HEK293 (cell line): ENCODE measurements around the gene PGK2.

Source experiments
- IKZF3 ChIP-seq: fragments of 450-650 bp; IDR thresholded peaks from 2 replicates; pipeline ENCODE4 v1.5.0; 2018; ENCODE audit warnings: missing biosample characterization, mild to moderate bottlenecking, missing genetic modification characterization, moderate library complexity
- KLF1 ChIP-seq: fragments of 450-650 bp; formaldehyde crosslinking; IDR thresholded peaks from 2 replicates; pipeline ENCODE4 v1.5.1; 2016; ENCODE audit warnings: missing biosample characterization, missing genetic modification characterization
- YY1 ChIP-seq: fragments of 450-650 bp; formaldehyde crosslinking; IDR thresholded peaks from 2 replicates; pipeline ENCODE4 v1.5.1; 2018; ENCODE audit warnings: missing biosample characterization, missing genetic modification characterization
- ZNF114 ChIP-seq: fragments of 450-650 bp; formaldehyde crosslinking; IDR thresholded peaks from 2 replicates; pipeline ENCODE4 v1.5.0; 2017; ENCODE audit warnings: missing biosample characterization, missing genetic modification characterization
- ZNF335 ChIP-seq: fragments of 450-650 bp; formaldehyde crosslinking; conservative IDR thresholded peaks from 2 replicates; pipeline ENCODE4 v1.5.1; 2016; ENCODE audit warnings: missing biosample characterization, missing genetic modification characterization
- ZNF350 ChIP-seq: fragments of 450-650 bp; formaldehyde crosslinking; IDR thresholded peaks from 2 replicates; pipeline ENCODE4 v1.5.0; 2017; ENCODE audit warnings: missing biosample characterization, mild to moderate bottlenecking, missing genetic modification characterization
- TF ChIP-seq, protein P1 (sequence below): fragments of 450-650 bp; formaldehyde crosslinking; IDR thresholded peaks from 2 replicates; pipeline ENCODE4 v1.5.1; 2016; ENCODE audit warnings: missing biosample characterization, missing genetic modification characterization
- TF ChIP-seq, protein P2 (sequence below): fragments of 450-650 bp; formaldehyde crosslinking; IDR thresholded peaks from 2 replicates; pipeline ENCODE4 v1.5.1; 2017; ENCODE audit warnings: missing biosample characterization, missing genetic modification characterization
- TF ChIP-seq, protein P3 (sequence below): fragments of 450-650 bp; formaldehyde crosslinking; IDR thresholded peaks from 2 replicates; pipeline ENCODE4 v1.5.1; 2016; ENCODE audit warnings: missing biosample characterization, missing genetic modification characterization
- TF ChIP-seq, protein P4 (sequence below): fragments of 450-650 bp; formaldehyde crosslinking; IDR thresholded peaks from 2 replicates; pipeline ENCODE4 v1.5.1; 2016; ENCODE audit warnings: missing biosample characterization, missing genetic modification characterization, low read depth

DNA sequence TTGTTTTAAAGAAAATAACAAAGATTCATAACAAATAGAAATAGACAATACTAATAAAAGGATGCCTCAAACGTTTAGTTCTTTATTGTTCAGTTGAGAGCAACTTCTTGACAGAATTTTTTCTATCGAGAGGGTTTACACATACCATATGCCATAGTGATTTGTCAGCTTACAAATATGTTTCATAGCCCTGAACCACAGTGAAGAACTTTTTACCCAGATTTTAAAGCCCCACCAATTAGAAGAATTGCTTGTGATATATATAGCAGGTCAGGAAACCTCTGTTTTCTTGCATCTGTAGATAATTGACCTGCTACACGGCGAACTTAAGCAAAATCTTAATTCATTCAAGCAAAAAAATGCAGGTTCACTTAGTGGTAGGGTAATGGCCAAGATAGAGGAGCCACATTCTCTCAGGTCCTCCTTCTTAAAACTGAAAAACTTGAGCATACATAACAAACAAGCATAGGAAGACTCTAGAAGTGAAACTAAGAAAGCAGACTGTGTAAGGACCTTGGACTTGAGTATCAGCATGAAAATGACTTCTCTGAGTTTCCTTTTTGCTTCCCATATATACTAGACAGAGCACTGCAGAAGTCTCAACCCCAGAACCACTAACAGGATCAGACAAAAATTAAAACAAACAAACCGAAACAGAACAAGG, 39.8 kb upstream of the PGK2 start:
- TF ChIP-seq ZNF335 (tag by site-specific recombination) = no peak
- TF ChIP-seq, protein P1, sequence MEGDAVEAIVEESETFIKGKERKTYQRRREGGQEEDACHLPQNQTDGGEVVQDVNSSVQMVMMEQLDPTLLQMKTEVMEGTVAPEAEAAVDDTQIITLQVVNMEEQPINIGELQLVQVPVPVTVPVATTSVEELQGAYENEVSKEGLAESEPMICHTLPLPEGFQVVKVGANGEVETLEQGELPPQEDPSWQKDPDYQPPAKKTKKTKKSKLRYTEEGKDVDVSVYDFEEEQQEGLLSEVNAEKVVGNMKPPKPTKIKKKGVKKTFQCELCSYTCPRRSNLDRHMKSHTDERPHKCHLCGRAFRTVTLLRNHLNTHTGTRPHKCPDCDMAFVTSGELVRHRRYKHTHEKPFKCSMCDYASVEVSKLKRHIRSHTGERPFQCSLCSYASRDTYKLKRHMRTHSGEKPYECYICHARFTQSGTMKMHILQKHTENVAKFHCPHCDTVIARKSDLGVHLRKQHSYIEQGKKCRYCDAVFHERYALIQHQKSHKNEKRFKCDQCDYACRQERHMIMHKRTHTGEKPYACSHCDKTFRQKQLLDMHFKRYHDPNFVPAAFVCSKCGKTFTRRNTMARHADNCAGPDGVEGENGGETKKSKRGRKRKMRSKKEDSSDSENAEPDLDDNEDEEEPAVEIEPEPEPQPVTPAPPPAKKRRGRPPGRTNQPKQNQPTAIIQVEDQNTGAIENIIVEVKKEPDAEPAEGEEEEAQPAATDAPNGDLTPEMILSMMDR (tag by site-specific recombination) = no peak
- TF ChIP-seq YY1 = no peak
- TF ChIP-seq, protein P2, sequence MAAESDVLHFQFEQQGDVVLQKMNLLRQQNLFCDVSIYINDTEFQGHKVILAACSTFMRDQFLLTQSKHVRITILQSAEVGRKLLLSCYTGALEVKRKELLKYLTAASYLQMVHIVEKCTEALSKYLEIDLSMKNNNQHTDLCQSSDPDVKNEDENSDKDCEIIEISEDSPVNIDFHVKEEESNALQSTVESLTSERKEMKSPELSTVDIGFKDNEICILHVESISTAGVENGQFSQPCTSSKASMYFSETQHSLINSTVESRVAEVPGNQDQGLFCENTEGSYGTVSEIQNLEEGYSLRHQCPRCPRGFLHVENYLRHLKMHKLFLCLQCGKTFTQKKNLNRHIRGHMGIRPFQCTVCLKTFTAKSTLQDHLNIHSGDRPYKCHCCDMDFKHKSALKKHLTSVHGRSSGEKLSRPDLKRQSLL = no peak
- TF ChIP-seq, protein P3, sequence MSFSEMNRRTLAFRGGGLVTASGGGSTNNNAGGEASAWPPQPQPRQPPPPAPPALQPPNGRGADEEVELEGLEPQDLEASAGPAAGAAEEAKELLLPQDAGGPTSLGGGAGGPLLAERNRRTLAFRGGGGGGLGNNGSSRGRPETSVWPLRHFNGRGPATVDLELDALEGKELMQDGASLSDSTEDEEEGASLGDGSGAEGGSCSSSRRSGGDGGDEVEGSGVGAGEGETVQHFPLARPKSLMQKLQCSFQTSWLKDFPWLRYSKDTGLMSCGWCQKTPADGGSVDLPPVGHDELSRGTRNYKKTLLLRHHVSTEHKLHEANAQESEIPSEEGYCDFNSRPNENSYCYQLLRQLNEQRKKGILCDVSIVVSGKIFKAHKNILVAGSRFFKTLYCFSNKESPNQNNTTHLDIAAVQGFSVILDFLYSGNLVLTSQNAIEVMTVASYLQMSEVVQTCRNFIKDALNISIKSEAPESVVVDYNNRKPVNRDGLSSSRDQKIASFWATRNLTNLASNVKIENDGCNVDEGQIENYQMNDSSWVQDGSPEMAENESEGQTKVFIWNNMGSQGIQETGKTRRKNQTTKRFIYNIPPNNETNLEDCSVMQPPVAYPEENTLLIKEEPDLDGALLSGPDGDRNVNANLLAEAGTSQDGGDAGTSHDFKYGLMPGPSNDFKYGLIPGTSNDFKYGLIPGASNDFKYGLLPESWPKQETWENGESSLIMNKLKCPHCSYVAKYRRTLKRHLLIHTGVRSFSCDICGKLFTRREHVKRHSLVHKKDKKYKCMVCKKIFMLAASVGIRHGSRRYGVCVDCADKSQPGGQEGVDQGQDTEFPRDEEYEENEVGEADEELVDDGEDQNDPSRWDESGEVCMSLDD = no peak
- TF ChIP-seq KLF1 (tag by site-specific recombination) = no peak
- TF ChIP-seq, protein P4, sequence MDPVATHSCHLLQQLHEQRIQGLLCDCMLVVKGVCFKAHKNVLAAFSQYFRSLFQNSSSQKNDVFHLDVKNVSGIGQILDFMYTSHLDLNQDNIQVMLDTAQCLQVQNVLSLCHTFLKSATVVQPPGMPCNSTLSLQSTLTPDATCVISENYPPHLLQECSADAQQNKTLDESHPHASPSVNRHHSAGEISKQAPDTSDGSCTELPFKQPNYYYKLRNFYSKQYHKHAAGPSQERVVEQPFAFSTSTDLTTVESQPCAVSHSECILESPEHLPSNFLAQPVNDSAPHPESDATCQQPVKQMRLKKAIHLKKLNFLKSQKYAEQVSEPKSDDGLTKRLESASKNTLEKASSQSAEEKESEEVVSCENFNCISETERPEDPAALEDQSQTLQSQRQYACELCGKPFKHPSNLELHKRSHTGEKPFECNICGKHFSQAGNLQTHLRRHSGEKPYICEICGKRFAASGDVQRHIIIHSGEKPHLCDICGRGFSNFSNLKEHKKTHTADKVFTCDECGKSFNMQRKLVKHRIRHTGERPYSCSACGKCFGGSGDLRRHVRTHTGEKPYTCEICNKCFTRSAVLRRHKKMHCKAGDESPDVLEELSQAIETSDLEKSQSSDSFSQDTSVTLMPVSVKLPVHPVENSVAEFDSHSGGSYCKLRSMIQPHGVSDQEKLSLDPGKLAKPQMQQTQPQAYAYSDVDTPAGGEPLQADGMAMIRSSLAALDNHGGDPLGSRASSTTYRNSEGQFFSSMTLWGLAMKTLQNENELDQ (tag by site-specific recombination) = no peak
- no peak for TF ChIP-seq ZNF114
- TF ChIP-seq ZNF350 (tag by site-specific recombination) = no peak
- TF ChIP-seq IKZF3 (tag by site-specific recombination) = no peak
